Measurements from ENCODE around the gene TPST2.

The TPST2 gene

DNA sequence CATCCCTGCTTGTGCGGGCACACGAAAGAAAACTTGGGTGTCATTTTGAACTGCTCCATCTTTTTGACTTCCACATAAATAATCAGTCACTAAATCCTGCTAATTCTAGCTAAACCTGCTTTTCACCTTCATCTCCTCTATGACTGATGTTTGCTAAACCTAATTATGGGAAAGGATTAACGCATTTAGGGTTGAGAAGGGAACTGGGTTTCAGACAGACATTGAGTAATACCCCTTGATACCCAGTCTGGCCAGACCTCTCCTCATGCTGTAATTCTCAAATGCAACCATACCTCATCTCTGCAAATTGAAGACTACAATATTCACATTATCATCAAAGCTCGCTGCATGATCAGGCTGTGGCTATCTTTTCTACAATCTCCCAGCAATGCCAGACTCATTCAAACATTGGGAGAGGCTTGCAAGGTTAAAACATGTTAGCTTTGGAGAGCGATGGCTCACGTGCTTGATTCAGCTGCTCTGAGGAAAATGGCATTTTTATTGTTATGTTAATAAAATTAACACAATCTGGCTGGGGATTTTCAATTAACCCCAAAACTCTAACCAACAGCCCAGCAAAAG, 108.7 kb downstream of the TPST2 start:
- peaks cover 84% of the 10 kb centered on the region for H3K4me1 ChIP-seq (ENCODE audit: control insufficient read depth, low read length)
- H3K9me2 ChIP-seq (replicated peaks; ENCODE audit: control insufficient read depth, low read length) = no peaks in the 10 kb centered on the region
- H4K20me1 ChIP-seq (ENCODE audit: control insufficient read depth, insufficient read depth, low read depth, low read length) = no peaks in the 10 kb centered on the region
- H3K27me3 ChIP-seq (ENCODE audit: control insufficient read depth, low read length) = no peaks in the 10 kb centered on the region
- H3K36me3 ChIP-seq (ENCODE audit: control insufficient read depth, low read length) = peaks cover 82% of the 10 kb centered on the region
- no peaks in the 10 kb centered on the region for H3K9me3 ChIP-seq (ENCODE audit: control insufficient read depth, insufficient read depth, low read length)
- H3K4me3 ChIP-seq (ENCODE audit: low read length) = peak overlapping the region; percentile 97
- peaks cover 37% of the 10 kb centered on the region for H3F3A ChIP-seq (ENCODE audit: control insufficient read depth, insufficient read depth)
- TF ChIP-seq EZH2phosphoT487 (IDR thresholded peaks at IDR 0.05; ENCODE audit: borderline replicate concordance, low read length) (no peak), CTCF (IDR thresholded peaks at IDR 0.05; ENCODE audit: low read depth, low read length, poor library complexity, severe bottlenecking) (no peak)
- peak overlapping the region; percentile 98 for H3K4me2 ChIP-seq (ENCODE audit: low read length)
- H3K27ac ChIP-seq (ENCODE audit: low read depth, low read length) = peak overlapping the region; percentile 98
- peaks cover 99% of the 10 kb centered on the region for H3K79me2 ChIP-seq (ENCODE audit: control insufficient read depth, low read length)

- peak overlapping the region; percentile 98 for H3K4me2 ChIP-seq (ENCODE audit: low read length)
- H3K79me2 ChIP-seq (ENCODE audit: control insufficient read depth, low read length) = peaks cover 99% of the 10 kb centered on the region
Measured at GRCh38 chr22:26480611-26480932, 109.4 kb downstream of the TPST2 start.

DNA sequence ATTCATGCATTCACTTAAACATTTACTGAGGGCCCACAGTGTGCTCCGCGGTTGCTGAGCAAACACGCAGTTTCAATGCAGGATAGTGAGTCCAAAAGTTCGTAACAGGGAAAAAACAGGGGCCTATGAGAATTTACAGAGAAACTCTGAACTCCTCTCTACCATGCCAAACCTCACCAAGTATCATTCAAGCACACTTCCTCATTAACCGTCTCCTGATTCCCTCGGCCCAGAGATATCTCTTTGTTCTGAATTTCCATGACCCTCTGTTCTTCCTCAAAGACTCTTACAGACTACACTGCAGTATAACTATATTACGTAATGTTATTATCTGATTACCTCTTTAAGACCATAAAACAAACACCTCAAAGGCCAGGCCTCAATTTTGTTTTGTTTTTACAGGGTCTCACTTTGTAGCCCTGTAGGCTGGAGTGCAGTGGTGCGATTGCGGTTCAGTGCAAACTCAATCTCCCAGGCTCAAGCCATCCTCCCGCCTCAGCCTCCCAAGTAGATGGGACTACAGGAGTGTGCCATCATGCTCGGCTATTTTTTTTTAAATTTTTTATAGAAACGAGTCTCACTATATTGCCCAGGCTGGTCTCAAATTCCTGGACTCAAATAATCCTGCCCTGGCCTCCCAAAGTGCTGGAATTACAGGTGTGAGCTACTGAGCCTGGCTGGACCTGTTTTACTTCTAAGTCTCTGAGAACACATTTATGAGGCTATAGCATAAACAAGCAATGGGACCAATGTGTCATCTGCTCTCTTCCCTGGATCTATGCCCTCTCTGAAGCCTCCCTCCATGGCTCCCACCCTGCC, 109.9 kb downstream of the TPST2 start:
- H3K36me3 ChIP-seq (ENCODE audit: control insufficient read depth, low read length) = peaks cover 76% of the 10 kb centered on the region
- H3K79me2 ChIP-seq (ENCODE audit: control insufficient read depth, low read length) = peaks cover 98% of the 10 kb centered on the region
- H3F3A ChIP-seq (ENCODE audit: control insufficient read depth, insufficient read depth) = peaks cover 35% of the 10 kb centered on the region
- H3K9me3 ChIP-seq (ENCODE audit: control insufficient read depth, insufficient read depth, low read length) = no peaks in the 10 kb centered on the region
- TF ChIP-seq EZH2phosphoT487 (IDR thresholded peaks at IDR 0.05; ENCODE audit: borderline replicate concordance, low read length) (no peak), CTCF (IDR thresholded peaks at IDR 0.05; ENCODE audit: low read depth, low read length, poor library complexity, severe bottlenecking) (no peak)
- H3K27me3 ChIP-seq (ENCODE audit: control insufficient read depth, low read length) = no peaks in the 10 kb centered on the region
- no peaks in the 10 kb centered on the region for H4K20me1 ChIP-seq (ENCODE audit: control insufficient read depth, insufficient read depth, low read depth, low read length)
- H3K9me2 ChIP-seq (replicated peaks; ENCODE audit: control insufficient read depth, low read length) = no peaks in the 10 kb centered on the region
- peak overlapping the region; percentile 98 for H3K27ac ChIP-seq (ENCODE audit: low read depth, low read length)
- H3K4me1 ChIP-seq (ENCODE audit: control insufficient read depth, low read length) = peaks cover 72% of the 10 kb centered on the region
- peak overlapping the region; percentile 98 for H3K4me2 ChIP-seq (ENCODE audit: low read length)
- peak overlapping the region; percentile 97 for H3K4me3 ChIP-seq (ENCODE audit: low read length)

More at GRCh38 chr22:26480611-26480932, 109.4 kb downstream of the TPST2 start:
- Histone ChIP-seq H3K36me3 (ENCODE audit: control insufficient read depth, low read length) (peaks cover 78% of the 10 kb centered on the region), H3K9me2 (replicated peaks; ENCODE audit: control insufficient read depth, low read length) (no peaks in the 10 kb centered on the region), H3F3A (ENCODE audit: control insufficient read depth, insufficient read depth) (peaks cover 37% of the 10 kb centered on the region), H3K27ac (ENCODE audit: low read depth, low read length) (peak overlapping the region; percentile 98), H3K27me3 (ENCODE audit: control insufficient read depth, low read length) (no peaks in the 10 kb centered on the region), H3K9me3 (ENCODE audit: control insufficient read depth, insufficient read depth, low read length) (no peaks in the 10 kb centered on the region), H3K4me1 (ENCODE audit: control insufficient read depth, low read length) (peaks cover 77% of the 10 kb centered on the region), H4K20me1 (ENCODE audit: control insufficient read depth, insufficient read depth, low read depth, low read length) (no peaks in the 10 kb centered on the region), H3K4me3 (ENCODE audit: low read length) (peak overlapping the region; percentile 97)
- TF ChIP-seq CTCF (IDR thresholded peaks at IDR 0.05; ENCODE audit: low read depth, low read length, poor library complexity, severe bottlenecking) (no peak), EZH2phosphoT487 (IDR thresholded peaks at IDR 0.05; ENCODE audit: borderline replicate concordance, low read length) (no peak)
